Measurements from ENCODE around the gene KRTAP5-11.

DNA sequence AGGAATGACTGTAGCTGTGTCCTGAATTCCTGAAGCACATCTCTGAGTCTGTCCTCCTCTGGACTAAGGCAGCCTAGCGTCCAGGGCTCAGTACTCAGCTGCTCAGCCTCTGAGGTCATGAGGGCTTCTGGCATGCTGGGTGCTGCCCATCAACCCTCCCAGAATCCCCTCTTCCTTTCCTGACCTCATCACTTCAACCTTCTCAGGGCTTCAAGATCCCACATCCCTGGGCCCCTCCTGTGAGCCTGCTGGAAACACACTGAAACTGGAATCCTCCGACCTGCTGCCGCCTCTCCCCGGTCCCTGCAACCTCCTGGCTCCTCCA is 44.0 kb downstream of the KRTAP5-11 start:
- TF ChIP-seq EZH2 (IDR thresholded peaks at IDR 0.05; ENCODE audit: low read depth, low read length, severe bottlenecking) (no peak), EP300 (IDR thresholded peaks at IDR 0.05; ENCODE audit: borderline replicate concordance in 1 of 2, low read depth in 2 of 2, low read length in 2 of 2) (no peak), POLR2A (IDR thresholded peaks at IDR 0.05; ENCODE audit: control extremely low read depth in 1 of 2, low read depth in 2 of 2, low read length in 2 of 2) (no peak), GABPA (IDR thresholded peaks at IDR 0.05; ENCODE audit: borderline replicate concordance, insufficient read depth, low read length) (no peak), POLR2AphosphoS5 (IDR thresholded peaks at IDR 0.05; ENCODE audit: low read depth, low read length) (no peak), RAD21 (IDR thresholded peaks at IDR 0.05 in 1 of 2, conservative IDR thresholded peaks at IDR 0.05 in 1 of 2; ENCODE audit: low read depth in 2 of 2, low read length in 2 of 2) (no peak), NANOG (IDR thresholded peaks at IDR 0.05; ENCODE audit: insufficient read depth, low read depth, low read length, poor library complexity, severe bottlenecking) (no peak), SP1 (IDR thresholded peaks at IDR 0.05; ENCODE audit: low read depth, low read length) (no peak)
- TF ChIP-seq, protein P1, sequence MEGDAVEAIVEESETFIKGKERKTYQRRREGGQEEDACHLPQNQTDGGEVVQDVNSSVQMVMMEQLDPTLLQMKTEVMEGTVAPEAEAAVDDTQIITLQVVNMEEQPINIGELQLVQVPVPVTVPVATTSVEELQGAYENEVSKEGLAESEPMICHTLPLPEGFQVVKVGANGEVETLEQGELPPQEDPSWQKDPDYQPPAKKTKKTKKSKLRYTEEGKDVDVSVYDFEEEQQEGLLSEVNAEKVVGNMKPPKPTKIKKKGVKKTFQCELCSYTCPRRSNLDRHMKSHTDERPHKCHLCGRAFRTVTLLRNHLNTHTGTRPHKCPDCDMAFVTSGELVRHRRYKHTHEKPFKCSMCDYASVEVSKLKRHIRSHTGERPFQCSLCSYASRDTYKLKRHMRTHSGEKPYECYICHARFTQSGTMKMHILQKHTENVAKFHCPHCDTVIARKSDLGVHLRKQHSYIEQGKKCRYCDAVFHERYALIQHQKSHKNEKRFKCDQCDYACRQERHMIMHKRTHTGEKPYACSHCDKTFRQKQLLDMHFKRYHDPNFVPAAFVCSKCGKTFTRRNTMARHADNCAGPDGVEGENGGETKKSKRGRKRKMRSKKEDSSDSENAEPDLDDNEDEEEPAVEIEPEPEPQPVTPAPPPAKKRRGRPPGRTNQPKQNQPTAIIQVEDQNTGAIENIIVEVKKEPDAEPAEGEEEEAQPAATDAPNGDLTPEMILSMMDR (IDR thresholded peaks at IDR 0.05; ENCODE audit: control extremely low read depth in 1 of 3, insufficient read depth in 1 of 3, low read depth in 1 of 3, low read length in 3 of 3), result no peak
- TF ChIP-seq, protein P2, sequence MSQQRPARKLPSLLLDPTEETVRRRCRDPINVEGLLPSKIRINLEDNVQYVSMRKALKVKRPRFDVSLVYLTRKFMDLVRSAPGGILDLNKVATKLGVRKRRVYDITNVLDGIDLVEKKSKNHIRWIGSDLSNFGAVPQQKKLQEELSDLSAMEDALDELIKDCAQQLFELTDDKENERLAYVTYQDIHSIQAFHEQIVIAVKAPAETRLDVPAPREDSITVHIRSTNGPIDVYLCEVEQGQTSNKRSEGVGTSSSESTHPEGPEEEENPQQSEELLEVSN (IDR thresholded peaks at IDR 0.05), result no peak

All from H1 (cell line).